GM19351 (cell line): ENCODE results near the gene WNT1.

Source experiments
- ATAC-seq: cut with Tn5 transposase; IDR thresholded peaks from one replicate; pipeline ENCODE4 v1.9.1; 2021; ENCODE audit warnings: mild to moderate bottlenecking, moderate library complexity; ENCODE audit not compliant: unreplicated experiment

Gene WNT1

DNA sequence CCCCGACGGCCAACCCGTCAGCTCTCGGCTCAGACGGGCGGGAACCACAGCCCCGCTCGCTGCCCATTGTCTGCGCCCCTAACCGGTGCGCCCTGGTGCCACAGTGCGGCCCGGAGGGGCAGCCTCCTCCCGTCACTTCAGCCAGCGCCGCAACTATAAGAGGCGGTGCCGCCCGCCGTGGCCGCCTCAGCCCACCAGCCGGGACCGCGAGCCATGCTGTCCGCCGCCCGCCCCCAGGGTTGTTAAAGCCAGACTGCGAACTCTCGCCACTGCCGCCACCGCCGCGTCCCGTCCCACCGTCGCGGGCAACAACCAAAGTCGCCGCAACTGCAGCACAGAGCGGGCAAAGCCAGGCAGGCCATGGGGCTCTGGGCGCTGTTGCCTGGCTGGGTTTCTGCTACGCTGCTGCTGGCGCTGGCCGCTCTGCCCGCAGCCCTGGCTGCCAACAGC is at the start of gene WNT1:
TSS of gene WNT1 (plus strand) at position 32 of the 450 bp plus-strand sequence. CDS start at position 361, 329 bp downstream.
- no peak for ATAC-seq

GRCh38 chr12:48929551-48929950 is 48.6 kb upstream of the WNT1 start:
- ATAC-seq: no peak

DNA sequence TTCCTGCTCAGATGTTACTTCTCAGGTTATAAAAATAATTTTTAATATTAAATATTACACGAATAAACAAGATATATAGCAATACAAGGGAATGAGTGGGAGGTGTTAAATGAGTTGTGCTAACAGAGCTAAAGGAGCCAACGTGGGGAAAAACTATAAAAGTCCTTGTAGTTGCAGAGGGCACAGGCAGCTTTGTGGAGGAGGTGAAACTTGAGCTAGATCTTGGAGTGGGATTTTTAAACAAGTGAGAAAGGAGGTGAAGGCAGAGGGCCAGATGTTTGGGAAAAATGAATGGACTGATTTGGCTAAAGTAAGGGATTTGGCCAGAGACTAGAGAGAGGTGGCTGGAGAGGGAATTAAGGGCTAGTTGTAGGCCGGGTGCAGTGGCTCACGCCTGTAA is 47.6 kb upstream of the WNT1 start:
- no peak for ATAC-seq

- ATAC-seq: no peak
Measured at GRCh38 chr12:48932878-48933277, 45.2 kb upstream of the WNT1 start.

DNA sequence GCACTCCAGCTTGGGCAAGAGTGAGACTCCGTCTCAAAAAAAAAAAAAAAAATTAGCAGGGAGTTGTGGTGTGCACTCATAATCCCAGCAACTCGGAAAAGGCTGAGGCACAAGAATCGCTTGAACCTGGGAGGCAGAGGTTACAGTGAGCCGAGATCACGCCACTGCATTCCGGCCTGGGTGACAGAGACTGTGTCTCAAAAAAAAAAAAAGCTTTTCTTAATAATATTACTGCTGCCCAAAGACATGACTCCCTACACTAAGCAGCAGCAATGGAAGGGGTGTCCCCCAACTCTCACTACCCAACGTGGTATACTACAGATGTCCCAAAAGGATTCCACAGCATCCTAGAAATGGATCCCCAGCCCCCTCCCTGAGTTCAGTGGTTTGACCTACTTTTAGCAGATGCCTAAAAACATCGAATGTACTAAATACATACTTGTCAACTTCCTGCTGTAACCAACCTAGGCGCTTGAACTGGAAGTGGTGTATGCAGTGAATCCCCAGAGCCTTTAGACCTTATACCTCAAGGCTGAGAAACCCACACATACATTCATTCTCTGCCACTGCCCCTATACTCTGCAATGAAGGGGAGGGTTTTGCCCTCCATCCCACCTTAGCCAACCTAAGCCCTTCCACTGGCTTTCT is 44.3 kb upstream of the WNT1 start:
- no peak for ATAC-seq

DNA sequence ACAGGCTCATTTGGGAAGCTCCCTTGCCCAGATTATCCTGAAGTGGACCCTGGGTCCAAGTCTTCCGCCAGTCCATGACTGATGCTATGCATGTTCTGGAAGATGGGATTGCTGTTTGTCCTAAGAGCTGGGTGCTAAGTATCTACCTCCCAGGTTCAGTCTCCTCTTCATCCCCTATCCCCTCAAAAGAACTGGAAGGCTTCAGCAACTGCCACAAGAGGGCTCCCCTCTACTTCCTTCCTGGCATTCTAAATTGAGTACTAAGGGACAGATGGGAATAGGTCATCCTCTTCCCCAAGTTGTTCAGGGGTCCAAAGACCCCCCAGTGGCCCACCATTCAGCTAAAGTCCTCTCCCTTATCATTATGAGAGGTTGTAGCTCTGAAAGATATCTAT is 43.8 kb upstream of the WNT1 start:
- ATAC-seq: no peak

GRCh38 chr12:48936379-48936979 is 41.6 kb upstream of the WNT1 start:
- no peak for ATAC-seq

DNA sequence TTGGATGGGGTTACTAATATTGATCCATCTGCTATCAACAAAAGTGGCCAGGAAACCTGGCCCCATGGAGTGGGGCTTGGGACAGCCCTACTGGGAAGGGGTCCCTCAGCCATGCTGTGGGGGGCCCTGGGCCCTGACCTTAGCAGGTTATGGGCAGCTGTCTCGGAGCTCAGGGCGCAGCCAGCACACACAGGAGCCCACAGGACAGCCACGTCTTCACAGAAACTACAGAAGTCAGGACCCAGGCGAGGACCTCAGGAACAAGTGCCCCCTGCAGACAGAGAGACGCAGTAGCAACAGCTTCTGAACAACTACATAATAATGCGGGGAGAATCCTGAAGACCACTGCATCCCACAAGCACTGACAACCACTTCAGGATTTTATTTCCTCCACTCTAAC is 41.0 kb upstream of the WNT1 start:
- ATAC-seq: no peak

DNA sequence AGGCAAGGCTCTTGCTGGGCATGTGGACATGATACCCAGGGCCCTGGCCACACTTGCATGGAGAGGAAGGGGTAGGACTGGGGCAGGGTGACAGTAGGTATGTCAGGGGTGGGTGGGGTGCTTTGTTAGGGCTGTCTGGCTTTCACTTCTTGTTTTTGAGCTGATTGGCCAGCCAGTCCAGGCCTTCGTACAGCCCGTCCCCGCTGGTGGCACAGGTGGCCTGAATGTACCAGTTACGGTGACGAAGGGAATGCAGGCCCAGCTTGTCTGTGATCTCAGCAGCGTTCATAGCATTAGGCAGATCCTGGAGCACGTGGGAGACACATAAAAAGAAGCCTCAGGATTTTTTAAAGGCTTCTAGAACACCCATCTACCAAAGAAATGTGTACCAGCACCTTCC is 39.3 kb upstream of the WNT1 start:
- ATAC-seq: no peak

DNA sequence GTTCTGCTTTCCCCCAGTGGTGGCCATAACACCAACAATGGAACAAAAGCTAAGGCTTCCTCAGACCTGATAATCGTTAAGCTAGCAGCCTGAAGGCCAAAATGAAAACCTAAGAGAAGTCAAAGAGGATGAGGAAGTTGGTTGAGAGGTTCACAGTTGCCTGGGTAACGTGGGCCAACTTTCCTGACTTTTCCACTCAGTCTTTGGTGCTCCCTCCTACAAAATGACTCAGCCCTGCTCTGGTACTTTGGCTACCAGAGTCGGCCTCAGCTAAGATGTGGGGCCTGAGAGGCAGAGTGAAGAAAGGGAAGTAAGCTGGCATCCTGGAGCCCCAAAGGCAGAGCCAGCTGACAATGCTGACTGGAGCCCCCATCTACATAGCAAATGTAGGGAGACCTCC is 37.9 kb upstream of the WNT1 start:
- no peak for ATAC-seq

GRCh38 chr12:48943221-48943620 is 34.9 kb upstream of the WNT1 start:
- no peak for ATAC-seq

DNA sequence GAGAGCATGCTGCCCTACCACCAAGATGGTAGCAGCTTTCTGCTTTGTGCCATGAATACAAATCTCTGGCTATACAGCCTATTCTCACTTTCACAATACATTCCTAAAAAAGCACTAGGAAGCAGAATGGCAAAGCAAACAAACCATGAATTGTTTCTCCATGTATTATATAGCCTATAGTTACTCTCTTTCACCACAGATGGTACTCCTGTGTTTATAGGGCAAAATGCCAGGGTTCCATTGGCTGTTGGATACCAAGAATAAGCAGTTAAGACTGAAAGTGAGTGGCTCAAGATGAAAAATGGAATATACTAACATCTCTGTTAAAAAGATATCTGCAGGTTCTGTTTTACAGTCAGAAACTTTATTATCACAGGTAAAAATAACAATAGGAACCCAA is 31.9 kb upstream of the WNT1 start:
- no peak for ATAC-seq

DNA sequence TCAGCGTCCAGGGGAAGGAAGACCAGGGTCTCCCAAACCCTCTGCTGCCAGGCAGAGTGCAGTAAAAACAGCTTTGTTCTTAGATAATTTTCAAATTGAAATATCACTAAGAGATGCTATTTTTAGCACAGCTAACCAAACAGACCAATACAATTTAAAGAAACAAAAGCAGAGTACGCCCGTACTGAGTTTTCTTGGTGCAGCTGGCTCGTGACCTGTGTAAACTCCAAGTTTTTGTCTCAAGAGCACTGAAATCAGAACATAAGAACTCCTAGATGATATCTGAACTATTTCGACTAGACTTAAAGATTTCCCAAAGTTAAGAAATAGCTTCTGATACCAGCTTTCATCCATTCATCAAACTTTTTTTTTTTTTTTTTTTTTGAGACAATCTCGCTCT is 31.2 kb upstream of the WNT1 start:
- ATAC-seq: no peak

- ATAC-seq: no peak
Measured at GRCh38 chr12:48947727-48948126, 30.4 kb upstream of the WNT1 start.

DNA sequence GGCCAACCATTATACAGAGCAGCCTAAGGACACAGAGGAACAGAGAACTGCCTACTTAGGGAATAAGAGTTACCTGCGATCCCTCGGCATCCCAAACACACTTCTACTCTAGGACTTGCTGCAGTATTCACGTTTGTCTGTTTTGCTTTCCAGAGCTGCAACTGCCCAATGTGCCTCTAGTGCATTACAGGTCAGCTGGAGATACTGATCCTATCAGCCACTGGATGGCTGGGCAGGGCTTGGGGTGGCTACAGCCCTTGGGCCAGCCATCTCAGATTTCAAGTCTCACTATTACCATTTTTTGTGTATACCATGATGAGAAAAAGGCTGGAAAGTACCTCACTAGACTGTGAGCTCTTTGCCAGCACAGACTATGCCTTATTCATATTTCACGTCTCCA is 25.4 kb upstream of the WNT1 start:
- no peak for ATAC-seq

DNA sequence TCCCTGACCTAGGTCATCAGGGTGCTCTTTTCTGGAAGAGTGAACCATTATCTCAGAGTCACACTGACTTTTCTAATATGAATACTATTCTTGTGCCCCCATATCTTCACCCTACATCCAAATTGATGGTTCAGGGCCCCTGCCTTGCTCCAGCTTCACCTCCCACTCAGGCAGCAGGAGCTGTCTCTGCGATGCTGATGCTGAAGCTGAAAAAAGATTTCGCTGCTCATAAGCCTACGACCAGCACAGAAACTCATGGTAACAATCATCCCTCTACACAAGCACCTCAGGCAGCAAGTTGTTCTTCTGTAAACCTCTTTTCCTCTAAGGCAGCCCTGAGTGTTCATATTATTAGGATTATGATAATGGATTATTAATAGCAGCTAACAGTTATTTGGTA is 24.1 kb upstream of the WNT1 start:
- ATAC-seq: no peak

- ATAC-seq: no peak
Measured at GRCh38 chr12:48954841-48955501, 23.2 kb upstream of the WNT1 start.

DNA sequence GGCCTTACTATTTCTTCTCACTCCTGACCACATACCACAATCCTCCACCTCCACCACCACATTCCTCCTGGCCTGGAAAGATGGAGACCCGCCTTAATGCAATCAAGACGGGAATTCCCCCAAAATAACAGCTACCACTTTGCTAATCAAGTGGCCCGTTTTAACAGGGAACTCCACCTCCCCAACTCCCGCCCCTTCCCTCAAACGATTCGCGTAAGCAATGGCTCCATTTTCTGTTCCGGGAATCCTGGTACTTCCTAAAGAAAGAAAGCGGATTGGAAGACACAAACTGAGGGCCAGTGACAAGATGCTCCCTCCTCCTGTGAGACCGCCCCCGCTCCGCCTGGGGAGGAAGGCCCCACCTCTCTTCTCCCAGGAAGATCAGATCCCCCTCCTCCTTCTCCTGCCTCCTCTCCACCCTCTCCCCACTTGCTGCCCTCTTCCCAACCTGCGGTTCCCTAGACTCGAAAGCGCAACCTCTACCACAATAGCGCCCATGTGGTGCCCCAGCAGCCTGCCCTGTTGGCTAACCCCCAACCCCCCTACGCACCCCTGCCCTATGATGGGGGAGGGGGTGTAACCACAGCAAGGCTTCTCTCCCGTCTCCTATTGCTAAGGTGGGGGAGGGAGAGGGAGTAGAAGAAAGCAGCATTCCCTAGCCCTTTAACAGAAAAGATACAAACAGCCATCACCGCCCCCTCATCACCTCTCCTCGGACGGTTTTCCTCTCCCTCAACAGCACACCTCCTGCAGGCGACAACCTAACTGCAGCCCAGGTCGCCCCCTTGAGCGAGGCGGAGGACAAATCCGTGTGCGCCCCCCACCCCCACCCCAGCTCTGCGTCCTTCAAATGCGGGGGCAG is 21.6 kb upstream of the WNT1 start:
- peak; percentile 30 for ATAC-seq

- peak; percentile 91 for ATAC-seq
Measured at GRCh38 chr12:48957141-48958048, 20.7 kb upstream of the WNT1 start, which contains the start of gene ARF3. TSS of gene ARF3 (minus strand) at chr12:48957487. CDS start at chr12:48941095, 16,392 bp downstream.

DNA sequence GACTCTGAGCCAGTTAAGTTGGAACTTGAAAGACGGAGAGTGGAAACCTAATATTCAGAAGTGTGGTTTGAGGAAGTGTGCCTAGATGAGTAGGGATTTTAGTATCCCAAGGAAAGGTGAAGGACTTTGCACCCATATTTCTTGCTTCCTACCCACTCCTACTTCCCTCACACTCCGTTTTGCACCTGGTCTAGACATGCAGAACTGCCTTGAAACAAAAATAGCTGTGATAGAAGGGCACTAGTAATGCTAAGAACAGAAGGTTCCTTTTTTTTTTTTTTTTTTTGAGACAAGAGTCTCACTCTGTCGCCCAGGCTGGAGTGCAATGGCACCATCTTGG is 20.1 kb upstream of the WNT1 start:
- no peak for ATAC-seq
